ENCODE measurements around the gene SLC45A3.

Gene SLC45A3

DNA sequence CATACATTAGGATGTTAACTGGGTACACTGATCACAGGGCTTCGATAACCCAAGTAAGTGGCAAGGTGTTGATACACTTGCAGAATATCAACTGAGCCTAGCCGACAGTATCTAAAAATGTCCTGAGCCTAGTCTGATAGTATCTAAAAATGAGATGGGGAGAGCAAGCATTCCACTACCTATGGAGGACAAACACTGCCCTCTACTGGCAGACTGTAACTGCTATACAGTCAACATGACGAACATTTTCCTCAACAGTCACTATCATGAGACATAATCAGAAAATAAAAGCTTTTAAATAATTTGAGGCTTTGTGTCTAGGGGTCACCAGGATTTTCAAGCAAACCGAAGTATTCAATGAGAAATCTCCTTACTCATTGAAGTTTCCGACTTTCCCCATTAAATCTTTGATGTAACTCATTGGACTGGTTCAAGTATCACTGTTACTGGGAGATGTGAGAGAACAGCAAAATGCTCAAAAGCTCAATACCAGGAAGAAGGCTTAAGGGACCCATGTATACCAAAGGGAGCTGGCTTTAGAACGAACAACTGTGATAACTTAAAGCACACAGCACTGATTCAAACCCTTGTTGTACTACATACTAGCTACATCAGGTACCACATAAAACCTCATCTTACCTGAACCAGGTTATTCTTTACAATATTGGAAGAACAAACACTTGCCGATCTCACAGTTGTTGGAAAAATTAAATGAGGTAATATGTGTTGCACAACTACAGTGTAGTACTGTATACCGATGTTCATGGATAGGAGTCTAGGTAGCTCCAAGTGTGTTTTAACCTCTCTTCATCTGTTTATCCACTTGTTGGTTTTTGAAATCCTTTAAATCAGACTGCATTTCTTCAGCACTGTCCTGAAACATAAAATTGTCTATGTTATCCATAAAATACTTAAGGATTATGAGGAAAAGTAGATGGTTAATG, 31.1 kb upstream of the SLC45A3 start:
- Histone ChIP-seq H3K4me1 (ENCODE audit: control insufficient read depth in 1 of 2, insufficient read depth in 2 of 2, low read length in 2 of 2) (peaks cover 0 to 17% of the 10 kb centered on the region in 2 donors), H3K9me3 (ENCODE audit: control insufficient read depth in 1 of 2, low read length in 2 of 2) (no peaks in the 10 kb centered on the region), H3K36me3 (ENCODE audit: control insufficient read depth in 1 of 2, insufficient read depth in 2 of 2, low read length in 2 of 2) (peaks cover 0 to under 1% of the 10 kb centered on the region in 2 donors), H3K4me3 (ENCODE audit: low read depth in 1 of 2, low read length in 2 of 2) (no peak overlapping the region), H3K27me3 (ENCODE audit: low read depth, low read length) (no peaks in the 10 kb centered on the region), H3K27ac (ENCODE audit: low read length) (peak overlapping the region; percentile 2)

DNA sequence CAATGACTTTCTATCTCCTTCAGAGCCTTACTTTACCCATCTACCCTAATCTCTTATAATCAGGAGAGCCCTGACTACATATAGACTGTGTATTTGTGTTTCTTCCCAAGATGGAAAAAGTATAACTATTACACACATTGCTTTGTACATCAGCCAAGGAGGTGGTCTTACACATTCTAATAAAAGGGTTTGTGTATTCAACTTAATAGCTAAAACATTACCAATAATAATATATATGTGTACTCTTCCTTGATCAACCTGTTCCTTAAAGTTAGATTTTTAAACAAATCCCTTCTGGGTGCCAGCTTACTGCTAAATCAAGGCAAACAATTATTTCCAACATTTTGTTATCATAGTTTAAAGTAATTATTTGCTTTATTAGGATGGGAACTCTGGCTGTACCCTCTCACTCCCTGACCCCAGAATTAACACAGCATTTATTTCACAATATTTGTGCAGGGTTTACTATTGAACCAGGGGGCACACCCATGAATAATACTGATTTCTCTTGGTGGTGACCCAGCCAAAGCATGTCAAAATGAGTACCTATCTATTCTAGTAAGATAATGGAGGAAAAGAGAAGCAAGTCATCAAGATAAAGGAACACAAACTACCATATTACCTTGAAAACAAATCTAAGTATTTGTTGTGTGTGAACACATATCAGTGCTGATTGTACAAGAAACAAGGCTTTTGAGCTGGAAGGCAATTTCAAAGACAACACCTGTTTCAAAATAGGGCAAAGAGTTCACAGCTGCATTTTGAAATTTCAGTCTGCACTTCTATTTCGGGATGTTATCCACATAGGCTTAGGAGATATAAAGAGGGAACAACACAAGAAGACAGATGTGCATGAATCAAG, 30.1 kb upstream of the SLC45A3 start:
- Histone ChIP-seq H3K9me3 (ENCODE audit: control insufficient read depth in 1 of 2, low read length in 2 of 2) (no peaks in the 10 kb centered on the region), H3K4me1 (ENCODE audit: control insufficient read depth in 1 of 2, insufficient read depth in 2 of 2, low read length in 2 of 2) (peaks cover 0 to 17% of the 10 kb centered on the region in 2 donors), H3K27ac (ENCODE audit: low read length) (no peak overlapping the region), H3K36me3 (ENCODE audit: control insufficient read depth in 1 of 2, insufficient read depth in 2 of 2, low read length in 2 of 2) (no peaks in the 10 kb centered on the region), H3K4me3 (ENCODE audit: low read depth in 1 of 2, low read length in 2 of 2) (no peak overlapping the region), H3K27me3 (ENCODE audit: low read depth, low read length) (no peaks in the 10 kb centered on the region)

DNA sequence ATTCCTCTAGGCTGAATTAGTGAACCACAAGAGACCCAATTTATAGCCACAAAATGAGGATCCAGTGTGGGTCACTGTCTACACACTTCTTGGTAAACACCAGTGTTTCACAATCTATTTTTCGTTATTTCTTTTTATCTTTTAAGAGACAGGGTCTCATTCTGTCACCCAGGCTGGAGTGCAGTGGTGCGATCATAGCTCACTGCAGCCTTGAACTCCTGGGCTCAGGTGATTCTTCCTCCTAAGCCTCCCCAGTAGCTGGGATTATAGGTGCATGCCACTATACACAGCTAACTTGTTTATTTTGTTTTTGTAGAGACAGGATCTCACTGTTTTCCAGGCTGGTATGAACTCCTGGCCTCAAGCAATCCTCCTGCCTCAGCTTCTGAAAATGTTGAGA, 29.3 kb upstream of the SLC45A3 start:
- H3K36me3 ChIP-seq (ENCODE audit: control insufficient read depth in 1 of 2, insufficient read depth in 2 of 2, low read length in 2 of 2) = no peaks in the 10 kb centered on the region
- H3K9me3 ChIP-seq (ENCODE audit: control insufficient read depth in 1 of 2, low read length in 2 of 2) = no peaks in the 10 kb centered on the region
- H3K27me3 ChIP-seq (ENCODE audit: low read depth, low read length) = no peaks in the 10 kb centered on the region
- peaks cover 0 to 21% of the 10 kb centered on the region in 2 donors for H3K4me1 ChIP-seq (ENCODE audit: control insufficient read depth in 1 of 2, insufficient read depth in 2 of 2, low read length in 2 of 2)
- no peak overlapping the region for H3K27ac ChIP-seq (ENCODE audit: low read length)
- H3K4me3 ChIP-seq (ENCODE audit: low read depth in 1 of 2, low read length in 2 of 2) = no peak overlapping the region

DNA sequence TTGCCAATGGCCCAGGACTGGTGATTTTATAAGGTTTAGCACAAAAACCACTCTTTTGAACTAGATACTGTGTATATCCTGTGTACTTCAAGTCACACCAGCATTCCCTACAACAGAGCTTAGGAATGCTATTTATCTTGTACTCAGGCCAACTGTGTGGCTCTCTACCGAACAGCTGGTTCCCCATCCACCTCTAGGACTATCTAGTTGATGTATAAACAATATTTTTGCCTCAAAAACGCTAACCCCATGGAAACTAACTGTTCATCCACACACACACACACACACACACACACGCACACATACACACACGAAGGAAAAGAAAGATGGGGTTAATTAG, 28.7 kb upstream of the SLC45A3 start:
- Histone ChIP-seq H3K27me3 (ENCODE audit: low read depth, low read length) (no peaks in the 10 kb centered on the region), H3K9me3 (ENCODE audit: control insufficient read depth in 1 of 2, low read length in 2 of 2) (no peaks in the 10 kb centered on the region), H3K27ac (ENCODE audit: low read length) (no peak overlapping the region), H3K4me1 (ENCODE audit: control insufficient read depth in 1 of 2, insufficient read depth in 2 of 2, low read length in 2 of 2) (peaks cover 0 to 23% of the 10 kb centered on the region in 2 donors), H3K36me3 (ENCODE audit: control insufficient read depth in 1 of 2, insufficient read depth in 2 of 2, low read length in 2 of 2) (no peaks in the 10 kb centered on the region), H3K4me3 (ENCODE audit: low read depth in 1 of 2, low read length in 2 of 2) (no peak overlapping the region)

DNA sequence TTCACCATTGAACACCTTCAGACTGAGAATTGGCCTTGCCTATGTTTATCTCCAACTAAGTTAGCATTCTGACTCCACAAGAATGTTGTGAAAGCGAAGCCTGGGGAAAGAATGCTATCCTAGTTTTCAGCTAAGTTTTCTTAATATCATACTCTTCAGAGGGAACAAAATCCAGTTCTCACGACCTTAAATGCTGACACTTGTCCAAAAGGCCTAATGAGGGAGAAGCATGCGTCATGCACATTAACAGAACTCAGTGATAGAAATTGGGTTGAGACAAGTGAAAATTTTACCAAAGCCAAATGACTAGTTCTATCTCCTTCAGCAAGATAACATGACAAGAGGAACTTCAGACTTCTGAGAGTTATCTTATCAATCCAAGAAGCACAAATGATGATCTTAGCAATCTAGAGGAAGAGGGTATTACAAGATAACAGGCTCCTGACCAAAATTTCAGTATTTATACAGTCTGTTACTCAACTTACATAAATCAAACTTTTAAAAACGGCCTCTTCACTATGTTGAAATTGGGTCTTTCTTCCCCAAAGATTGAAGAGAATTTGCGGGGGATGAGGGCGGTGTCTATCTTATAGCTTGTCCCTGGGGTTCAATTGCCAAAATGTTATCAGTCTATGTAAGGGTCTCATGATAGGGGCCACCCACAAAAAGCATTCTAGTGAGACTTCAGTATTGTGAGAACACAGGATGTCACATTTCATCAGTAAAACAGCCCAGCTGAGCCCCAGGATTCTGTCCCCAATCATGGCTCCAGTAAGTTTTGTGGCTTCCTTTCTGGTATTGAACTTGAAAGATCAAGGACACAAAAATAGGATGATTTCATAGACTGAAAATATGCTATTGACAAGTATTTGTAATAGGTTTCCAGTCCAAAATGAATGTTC, 26.5 kb upstream of the SLC45A3 start:
- Histone ChIP-seq H3K36me3 (ENCODE audit: control insufficient read depth in 1 of 2, insufficient read depth in 2 of 2, low read length in 2 of 2) (no peaks in the 10 kb centered on the region), H3K9me3 (ENCODE audit: control insufficient read depth in 1 of 2, low read length in 2 of 2) (no peaks in the 10 kb centered on the region), H3K4me1 (ENCODE audit: control insufficient read depth in 1 of 2, insufficient read depth in 2 of 2, low read length in 2 of 2) (peaks cover 0 to 15% of the 10 kb centered on the region in 2 donors), H3K27ac (ENCODE audit: low read length) (no peak overlapping the region), H3K27me3 (ENCODE audit: low read depth, low read length) (no peaks in the 10 kb centered on the region), H3K4me3 (ENCODE audit: low read depth in 1 of 2, low read length in 2 of 2) (no peak overlapping the region)

DNA sequence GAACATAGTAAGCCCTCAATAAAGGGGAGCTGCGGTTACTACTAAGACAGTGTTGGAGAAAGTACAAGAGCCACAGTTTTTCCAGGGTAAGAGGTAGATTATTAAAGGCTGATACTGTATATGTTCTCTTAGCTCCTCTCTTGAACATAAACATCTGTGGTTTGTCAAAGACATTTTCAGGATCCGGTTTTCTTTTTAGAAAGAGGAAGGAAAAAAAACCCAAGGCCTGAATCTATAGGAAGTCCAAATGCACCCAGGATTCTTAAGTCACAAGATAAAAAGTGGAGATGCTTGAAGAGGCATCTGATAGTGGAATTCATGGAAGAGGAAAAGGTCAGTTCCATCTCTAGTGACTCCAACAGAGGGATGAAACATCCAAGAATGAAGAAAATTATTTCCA, 24.6 kb upstream of the SLC45A3 start:
- no peaks in the 10 kb centered on the region for H3K36me3 ChIP-seq (ENCODE audit: control insufficient read depth in 1 of 2, insufficient read depth in 2 of 2, low read length in 2 of 2)
- no peak overlapping the region for H3K4me3 ChIP-seq (ENCODE audit: low read depth in 1 of 2, low read length in 2 of 2)
- no peaks in the 10 kb centered on the region for H3K27me3 ChIP-seq (ENCODE audit: low read depth, low read length)
- peaks cover 0 to 13% of the 10 kb centered on the region in 2 donors for H3K4me1 ChIP-seq (ENCODE audit: control insufficient read depth in 1 of 2, insufficient read depth in 2 of 2, low read length in 2 of 2)
- H3K9me3 ChIP-seq (ENCODE audit: control insufficient read depth in 1 of 2, low read length in 2 of 2) = no peaks in the 10 kb centered on the region
- no peak overlapping the region for H3K27ac ChIP-seq (ENCODE audit: low read length)

DNA sequence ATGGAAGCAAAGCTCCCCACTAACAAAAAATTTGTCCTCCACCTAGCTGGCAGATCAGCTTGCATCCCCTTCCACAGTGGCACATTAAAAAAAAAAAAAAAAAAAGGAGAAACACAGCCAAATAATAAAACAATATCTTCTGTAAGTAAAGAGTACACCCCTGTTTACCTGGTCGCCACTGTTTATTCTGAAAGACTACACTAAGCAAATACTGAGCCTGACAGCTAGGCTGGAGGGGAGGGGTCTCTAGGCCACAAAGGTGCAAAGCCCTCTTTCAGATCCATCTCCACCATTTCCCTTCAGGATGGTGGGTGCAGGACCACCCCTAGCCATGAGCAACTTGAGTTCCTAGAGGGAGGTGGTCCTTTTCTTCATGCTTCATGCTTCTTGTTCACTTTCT, 22.8 kb upstream of the SLC45A3 start:
- Histone ChIP-seq H3K4me1 (ENCODE audit: control insufficient read depth in 1 of 2, insufficient read depth in 2 of 2, low read length in 2 of 2) (peaks cover 0 to 13% of the 10 kb centered on the region in 2 donors), H3K27me3 (ENCODE audit: low read depth, low read length) (no peaks in the 10 kb centered on the region), H3K4me3 (ENCODE audit: low read depth in 1 of 2, low read length in 2 of 2) (no peak overlapping the region), H3K36me3 (ENCODE audit: control insufficient read depth in 1 of 2, insufficient read depth in 2 of 2, low read length in 2 of 2) (no peaks in the 10 kb centered on the region), H3K27ac (ENCODE audit: low read length) (no peak overlapping the region), H3K9me3 (ENCODE audit: control insufficient read depth in 1 of 2, low read length in 2 of 2) (no peaks in the 10 kb centered on the region)

DNA sequence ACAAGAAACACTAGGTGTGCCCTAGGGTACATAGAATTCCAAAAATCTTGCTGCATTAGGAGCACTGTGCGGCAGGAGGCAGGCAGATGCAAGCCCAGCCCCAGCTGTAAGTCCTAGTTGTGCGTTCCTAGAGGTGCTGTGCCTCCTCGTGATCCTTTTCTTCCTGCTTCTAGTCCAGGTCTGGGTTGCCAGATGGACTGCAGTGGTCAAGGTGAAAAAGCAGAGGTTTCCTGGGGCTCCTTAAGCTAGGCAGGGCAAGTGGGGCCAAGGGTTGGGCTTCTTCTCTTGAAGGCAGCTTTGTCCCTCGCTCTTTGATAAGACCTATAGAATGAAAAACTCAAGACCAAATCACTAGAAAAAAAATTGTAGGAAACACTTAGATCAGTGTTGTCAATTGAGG, 21.6 kb upstream of the SLC45A3 start:
- H3K9me3 ChIP-seq (ENCODE audit: control insufficient read depth in 1 of 2, low read length in 2 of 2) = no peaks in the 10 kb centered on the region
- H3K27me3 ChIP-seq (ENCODE audit: low read depth, low read length) = no peaks in the 10 kb centered on the region
- H3K36me3 ChIP-seq (ENCODE audit: control insufficient read depth in 1 of 2, insufficient read depth in 2 of 2, low read length in 2 of 2) = no peaks in the 10 kb centered on the region
- H3K27ac ChIP-seq (ENCODE audit: low read length) = no peak overlapping the region
- no peak overlapping the region for H3K4me3 ChIP-seq (ENCODE audit: low read depth in 1 of 2, low read length in 2 of 2)
- peaks cover 0 to 13% of the 10 kb centered on the region in 2 donors for H3K4me1 ChIP-seq (ENCODE audit: control insufficient read depth in 1 of 2, insufficient read depth in 2 of 2, low read length in 2 of 2)

DNA sequence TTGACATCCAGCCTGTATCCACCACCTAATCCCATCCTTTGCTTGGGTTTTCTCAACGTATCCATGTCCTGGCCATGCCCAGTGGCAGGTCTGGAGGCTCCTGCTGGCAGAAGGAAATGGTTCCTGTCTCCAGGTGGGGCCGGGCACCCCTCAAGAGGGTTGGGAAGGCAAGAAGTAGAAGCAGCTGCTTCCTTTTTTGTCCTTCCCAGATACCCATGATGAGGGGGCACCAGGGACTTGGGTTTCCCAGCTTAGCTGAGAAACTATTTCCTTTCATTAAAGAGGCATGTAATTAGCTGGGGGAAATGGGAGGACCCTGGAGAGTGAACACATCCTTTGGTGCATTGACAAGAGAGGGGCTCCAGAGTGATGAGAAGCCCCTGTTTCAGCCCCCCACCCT, 21.1 kb upstream of the SLC45A3 start:
- no peaks in the 10 kb centered on the region for H3K36me3 ChIP-seq (ENCODE audit: control insufficient read depth in 1 of 2, insufficient read depth in 2 of 2, low read length in 2 of 2)
- H3K4me3 ChIP-seq (ENCODE audit: low read depth in 1 of 2, low read length in 2 of 2) = no peak overlapping the region
- H3K9me3 ChIP-seq (ENCODE audit: control insufficient read depth in 1 of 2, low read length in 2 of 2) = no peaks in the 10 kb centered on the region
- H3K27me3 ChIP-seq (ENCODE audit: low read depth, low read length) = no peaks in the 10 kb centered on the region
- no peak overlapping the region for H3K27ac ChIP-seq (ENCODE audit: low read length)
- peaks cover 0 to 13% of the 10 kb centered on the region in 2 donors for H3K4me1 ChIP-seq (ENCODE audit: control insufficient read depth in 1 of 2, insufficient read depth in 2 of 2, low read length in 2 of 2)

DNA sequence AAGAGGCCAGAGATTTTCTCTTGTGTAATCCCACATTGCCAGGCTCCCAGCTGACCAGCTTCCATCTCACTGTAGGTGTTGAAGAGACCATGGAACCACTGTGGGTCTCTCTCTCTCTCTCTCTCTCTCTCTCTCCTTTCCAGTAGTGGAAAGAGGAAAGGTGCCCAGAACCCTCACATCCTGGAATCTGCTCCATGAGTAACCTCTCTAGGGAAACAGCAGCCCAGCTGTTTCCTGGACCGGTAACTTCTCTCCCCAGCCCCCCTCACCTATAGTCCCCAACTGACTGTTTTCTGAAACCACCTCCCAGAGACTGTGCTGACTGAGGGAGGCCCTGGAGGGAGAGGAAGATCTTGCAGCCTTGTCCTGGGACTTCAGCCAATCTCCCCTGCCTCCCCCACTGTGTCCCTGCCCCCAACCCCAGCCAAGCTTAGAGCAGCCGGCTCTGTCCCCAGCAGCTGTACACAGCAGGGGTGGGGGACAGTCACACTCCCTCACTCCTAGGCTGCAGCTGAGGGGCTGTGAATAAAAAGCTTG, 20.6 kb upstream of the SLC45A3 start:
- Histone ChIP-seq H3K27ac (ENCODE audit: low read length) (no peak overlapping the region), H3K4me1 (ENCODE audit: control insufficient read depth in 1 of 2, insufficient read depth in 2 of 2, low read length in 2 of 2) (peaks cover 0 to 13% of the 10 kb centered on the region in 2 donors)

More for the DNA sequence above, 20.6 kb upstream of the SLC45A3 start:
- no peaks in the 10 kb centered on the region for H3K36me3 ChIP-seq (ENCODE audit: control insufficient read depth in 1 of 2, insufficient read depth in 2 of 2, low read length in 2 of 2)
- H3K9me3 ChIP-seq (ENCODE audit: control insufficient read depth in 1 of 2, low read length in 2 of 2) = no peaks in the 10 kb centered on the region
- no peak overlapping the region for H3K4me3 ChIP-seq (ENCODE audit: low read depth in 1 of 2, low read length in 2 of 2)
- no peaks in the 10 kb centered on the region for H3K27me3 ChIP-seq (ENCODE audit: low read depth, low read length)
